GM12878 (cell line): ENCODE measurements around the gene CAPN8. TPM values are rescaled to one million over a fixed set of nuclear protein-coding genes. Genes with fewer than 3 reads are reported as not detected.

Experiments used
- ATAC-seq: fragments of 200-7000 bp; cut with Tn5 transposase; 3 replicates; pipeline ENCODE4 v1.9.1; 2020; ENCODE audit warnings: mild to moderate bottlenecking, moderate library complexity
- BruUV-seq: library from RNA; stranded (reverse); fragments of 400-500 nt; replicated peaks from 2 replicates; lab custom pipeline; 2021; lab: Mats Ljungman, UMichigan
- CTCF ChIA-PET: fragments of 300-600 bp; sonication (Branson Sonifier 250); formaldehyde crosslinking; extraction: SDS; loops from one replicate; lab custom pipeline; 2021; ENCODE audit warnings: inconsistent platforms; lab: Yijun Ruan, JAX
- POLR2A ChIA-PET: fragments of 350-600 bp; formaldehyde crosslinking; extraction: SDS; loops from one replicate; lab custom pipeline; 2021; ENCODE audit warnings: inconsistent platforms; lab: Charles Lee
- RAD21 ChIA-PET: fragments of 300-600 bp; sonication (Branson Sonifier 250); formaldehyde crosslinking; loops from one replicate; lab custom pipeline; 2023; ENCODE audit warnings: antibody characterized with exemption; ENCODE audit not compliant: unreplicated experiment; lab: Charles Lee
- SMC1A ChIA-PET: fragments of 300-600 bp; sonication (Branson Sonifier 250); formaldehyde crosslinking; loops from one replicate; lab custom pipeline; 2023; ENCODE audit not compliant: unreplicated experiment, uncharacterized antibody; lab: Charles Lee
- DNase-seq: peaks from one replicate; pipeline ENCODE4 v3.0.0-alpha.2; 2011; ENCODE audit warnings: low read depth, low spot score
- FAIRE-seq: peaks from 3 replicates; lab custom pipeline; 2011; peaks lifted over from hg19 to GRCh38; lab: Jason Lieb, UNC
- H2AFZ ChIP-seq: 2 replicates; pipeline ENCODE4 v1.6.0; 2011; ENCODE audit warnings: low read depth, low read length, control low read depth; ENCODE audit not compliant: control insufficient read depth
- H3K27ac ChIP-seq: 2 replicates; pipeline ENCODE4 v1.5.1; 2011; ENCODE audit warnings: control low read depth; ENCODE audit not compliant: control insufficient read depth, insufficient read depth
- H3K27me3 ChIP-seq, 2 experiments: replicated peaks in 1 of 2; 2 replicates each; pipeline versions ENCODE4 v1.6.0 to v1.6.1; 2011; ENCODE audit warnings: low read length in 1 of 2; ENCODE audit not compliant: control insufficient read depth in 2 of 2, insufficient read depth in 2 of 2
- H3K36me3 ChIP-seq, 2 experiments: 2 replicates each; pipeline ENCODE4 v1.5.1; 2011; ENCODE audit warnings: low read length in 1 of 2; ENCODE audit not compliant: control insufficient read depth in 2 of 2, insufficient read depth in 2 of 2
- H3K4me1 ChIP-seq: 2 replicates; pipeline ENCODE4 v1.6.1; 2011; ENCODE audit warnings: mild to moderate bottlenecking, low read length, moderate library complexity, mixed read lengths; ENCODE audit not compliant: control insufficient read depth, insufficient read depth
- H3K4me2 ChIP-seq: 2 replicates; pipeline ENCODE4 v1.6.0; 2011; ENCODE audit warnings: control low read depth; ENCODE audit not compliant: control insufficient read depth, insufficient read depth
- H3K4me3 ChIP-seq: fragments of 200-600 bp; sonication (generic); 2 replicates; pipeline ENCODE4 v1.5.1; 2016
- H3K79me2 ChIP-seq: 2 replicates; pipeline ENCODE4 v1.6.0; 2011; ENCODE audit warnings: low read length; ENCODE audit not compliant: control insufficient read depth, insufficient read depth
- H3K9ac ChIP-seq: 2 replicates; pipeline ENCODE4 v1.8.0; 2011; ENCODE audit warnings: low read length, control low read depth, mixed read lengths; ENCODE audit not compliant: control insufficient read depth, insufficient read depth
- H3K9me3 ChIP-seq: replicated peaks from 3 replicates; pipeline ENCODE4 v1.5.1; 2011; ENCODE audit warnings: mild to moderate bottlenecking, low read length; ENCODE audit not compliant: control insufficient read depth, insufficient read depth
- H4K20me1 ChIP-seq: 2 replicates; pipeline ENCODE4 v1.6.0; 2011; ENCODE audit not compliant: control insufficient read depth, insufficient read depth
- CHD4 ChIP-seq: fragments of 200-600 bp; sonication (generic); IDR thresholded peaks from 2 replicates; pipeline ENCODE4 v1.6.1; 2016; ENCODE audit warnings: mild to moderate bottlenecking
- CREM ChIP-seq: IDR thresholded peaks from 2 replicates; pipeline ENCODE4 v1.6.1; 2014; ENCODE audit warnings: antibody characterized with exemption, low read depth
- EZH2 ChIP-seq: IDR thresholded peaks from 2 replicates; pipeline ENCODE4 v1.6.1; 2012; ENCODE audit warnings: low read depth, mild to moderate bottlenecking, control low read depth, inconsistent platforms, low read length, borderline replicate concordance; ENCODE audit not compliant: control insufficient read depth
- HDGF ChIP-seq: fragments of 450-650 bp; IDR thresholded peaks from 2 replicates; pipeline ENCODE4 v1.6.1; 2016; ENCODE audit warnings: antibody characterized with exemption
- RCOR1 ChIP-seq: conservative IDR thresholded peaks from 2 replicates; pipeline ENCODE4 v1.6.1; 2012; ENCODE audit warnings: low read depth, low read length, improper control_type of control experiment
- SRF ChIP-seq, 2 experiments: IDR thresholded peaks; 2 replicates each; pipeline ENCODE4 v1.6.1; 2011; ENCODE audit warnings: low read depth in 2 of 2, low read length in 2 of 2, mild to moderate bottlenecking in 1 of 2, moderate library complexity in 1 of 2
- TCF7 ChIP-seq: IDR thresholded peaks from 2 replicates; pipeline ENCODE4 v1.6.1; 2014; ENCODE audit warnings: antibody characterized with exemption, borderline replicate concordance
- ZBED1 ChIP-seq: IDR thresholded peaks from 2 replicates; pipeline ENCODE4 v1.6.1; 2016; ENCODE audit warnings: borderline replicate concordance
- WGBS: methylation state at CpG from one replicate; pipeline ENCODE4 v1.1.6; 2016; ENCODE audit warnings: low lambda C conversion rate; ENCODE audit not compliant: insufficient replicate concordance, insufficient coverage; ENCODE audit errors: missing lambda C conversion rate; 5-methylcytosine and 5-hydroxymethylcytosine counted together
- in situ Hi-C: fragments of 300-500 bp; cut with MboI; formaldehyde crosslinking; loops from 9 replicates; pipeline ENCODE4 v1.14.3; 2018; ENCODE audit warnings: mixed read lengths
- intact Hi-C: fragments of 100-400 bp; cut with micrococcal nuclease; formaldehyde crosslinking; loops from one replicate; pipeline ENCODE4 v1.14.2; 2022; ENCODE audit not compliant: unreplicated experiment
- polyA plus RNA-seq, 11 experiments: library from polyadenylated mRNA; depleted of rRNA in 4 of 11; unstranded in 6 of 11; stranded (reverse) in 5 of 11; fragments of >200 nt; fragmentation: Nextera tagmentation in 4 of 11; fragmentation: Illumina TruSeq in 1 of 11; extraction: Ambion mirVana in 4 of 11; extraction: Trizol in 1 of 11; gene quantifications; 1 replicate in 1 of 11; 2 replicates in 10 of 11; pipeline versions ENCODE4 v1.2.1 to v1.2.3, GENCODE V29; 2011 to 2016; ENCODE audit warnings: inconsistent platforms in 2 of 11, missing spikeins in 2 of 11, low read depth in 1 of 11
- total RNA-seq, 4 experiments: library from RNA; depleted of rRNA in 3 of 4; stranded (reverse); fragments of >200 nt in 3 of 4; fragmentation: Illumina TruSeq in 1 of 4; extraction: Trizol in 1 of 4; gene quantifications; 2 replicates each; pipeline versions ENCODE4 v1.2.1 to v1.2.3, GENCODE V29; 2013 to 2021
- TF ChIP-seq, protein P1 (sequence below): fragments of 450-650 bp; formaldehyde crosslinking; IDR thresholded peaks from 2 replicates; pipeline ENCODE4 v1.4.0; 2022; ENCODE audit warnings: mild to moderate bottlenecking, moderate library complexity

Gene CAPN8
- total and polyA plus RNA-seq, 10 of the 15 experiments (the other 5 are each of a cell fraction or from before 2014, with no cell fraction given), result 6.4 to 30.7 (median 12.3) TPM

- Histone ChIP-seq H3K27ac (no peak overlapping the region), H3K79me2 (no peaks in the 10 kb centered on the region), H3K4me2 (no peak overlapping the region), H3K9ac (no peak overlapping the region), H4K20me1 (no peaks in the 10 kb centered on the region), H3K4me1 (no peaks in the 10 kb centered on the region), H2AFZ (no peak overlapping the region), H3K27me3 (peaks cover 0 to 3% of the 10 kb centered on the region in 2 experiments; a peak in 1 of 4 replicates), H3K36me3 (no peaks in the 10 kb centered on the region), H3K9me3 (no peaks in the 10 kb centered on the region), H3K4me3 (no peak overlapping the region)
- WGBS, result 6% methylated on average over 4 of the region's 4 CpGs
- FAIRE-seq (no peak), ATAC-seq (no peak), DNase-seq (no peak)
- POLR2A ChIA-PET, result interaction anchor here (1.4 kb wide), 1 partner anchor 10 kb away, joined by 6 read pairs; no protein-coding TSS in a partner anchor
- intact Hi-C loops (no loop called here), in situ Hi-C loops (no loop called here)
- CTCF ChIA-PET, result interaction anchor here (1.0 to 2.6 kb wide), 6 partner anchors 8 to 419 kb away, joined by 3 to 11 read pairs (median 6); no protein-coding TSS in a partner anchor
- RAD21 ChIA-PET, result interaction anchor here (3.1 kb wide), 1 partner anchor 14 kb away, joined by 14 read pairs; no protein-coding TSS in a partner anchor
- SMC1A ChIA-PET, result interaction anchor here (1.5 to 3.6 kb wide), 4 partner anchors 10 to 14 kb away, joined by 3 to 9 read pairs (median 5); no protein-coding TSS in a partner anchor
- TF ChIP-seq HDGF (no peak), RCOR1 (no peak), SRF (IDR thresholded peaks at IDR 0.05; ENCODE audit: low read depth in 2 of 2, low read length in 2 of 2) (no peak), CREM (no peak), ZBED1 (no peak), CHD4 (no peak), TCF7 (no peak), EZH2 (no peak)
- TF ChIP-seq, protein P1, sequence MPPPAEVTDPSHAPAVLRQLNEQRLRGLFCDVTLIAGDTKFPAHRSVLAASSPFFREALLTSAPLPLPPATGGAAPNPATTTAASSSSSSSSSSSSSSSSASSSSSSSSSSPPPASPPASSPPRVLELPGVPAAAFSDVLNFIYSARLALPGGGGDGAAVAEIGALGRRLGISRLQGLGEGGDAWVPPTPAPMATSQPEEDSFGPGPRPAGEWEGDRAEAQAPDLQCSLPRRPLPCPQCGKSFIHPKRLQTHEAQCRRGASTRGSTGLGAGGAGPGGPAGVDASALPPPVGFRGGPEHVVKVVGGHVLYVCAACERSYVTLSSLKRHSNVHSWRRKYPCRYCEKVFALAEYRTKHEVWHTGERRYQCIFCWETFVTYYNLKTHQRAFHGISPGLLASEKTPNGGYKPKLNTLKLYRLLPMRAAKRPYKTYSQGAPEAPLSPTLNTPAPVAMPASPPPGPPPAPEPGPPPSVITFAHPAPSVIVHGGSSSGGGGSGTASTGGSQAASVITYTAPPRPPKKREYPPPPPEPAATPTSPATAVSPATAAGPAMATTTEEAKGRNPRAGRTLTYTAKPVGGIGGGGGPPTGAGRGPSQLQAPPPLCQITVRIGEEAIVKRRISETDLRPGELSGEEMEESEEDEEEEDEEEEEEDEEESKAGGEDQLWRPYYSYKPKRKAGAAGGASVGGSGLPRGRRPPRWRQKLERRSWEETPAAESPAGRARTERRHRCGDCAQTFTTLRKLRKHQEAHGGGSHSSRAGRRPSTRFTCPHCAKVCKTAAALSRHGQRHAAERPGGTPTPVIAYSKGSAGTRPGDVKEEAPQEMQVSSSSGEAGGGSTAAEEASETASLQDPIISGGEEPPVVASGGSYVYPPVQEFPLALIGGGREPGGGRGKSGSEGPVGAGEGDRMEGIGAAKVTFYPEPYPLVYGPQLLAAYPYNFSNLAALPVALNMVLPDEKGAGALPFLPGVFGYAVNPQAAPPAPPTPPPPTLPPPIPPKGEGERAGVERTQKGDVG, result no peak
- no TSS peak for BruUV-seq
Measured at GRCh38 chr1:223542831-223543230, 122.7 kb downstream of the CAPN8 start.
